Measurements from ENCODE around the gene TANGO2. TPM values are rescaled to one million over a fixed set of nuclear protein-coding genes. Genes with fewer than 3 reads are reported as not detected.

TANGO2 gene
- total and polyA plus RNA-seq, 9 of the 15 experiments (the other 6 are each of a cell fraction or from before 2014, with no cell fraction given), result 15.5 to 94.9 (median 70.1) TPM

GRCh38 chr22:20026996-20027601 is 6.2 kb downstream of the TANGO2 start:
- Histone ChIP-seq H3K9me3 (replicated peaks; ENCODE audit: control insufficient read depth, insufficient read depth, low read depth, low read length) (no peaks in the 10 kb centered on the region), H3K9ac (ENCODE audit: insufficient read depth in 1 of 2, low read depth in 2 of 2, low read length in 2 of 2) (peak overlapping the region in 1 of 2 experiments; percentile 29; a peak in 2 of 4 replicates), H3K79me2 (ENCODE audit: control insufficient read depth, insufficient read depth, low read length) (peaks cover 82% of the 10 kb centered on the region), H4K20me1 (replicated peaks; ENCODE audit: control insufficient read depth, insufficient read depth, low read length) (peaks cover 51% of the 10 kb centered on the region), H3K27ac (ENCODE audit: extremely low read depth, low read depth, low read length) (no peak overlapping the region; the same call in 2 of the 3 replicates), H3K36me3 (ENCODE audit: control insufficient read depth, insufficient read depth, low read length) (peaks cover 66% of the 10 kb centered on the region), H3K4me2 (ENCODE audit: insufficient read depth, low read length) (no peak overlapping the region), H3K27me3 (ENCODE audit: control insufficient read depth in 2 of 2, insufficient read depth in 2 of 2, low read length in 2 of 2) (no peaks in the 10 kb centered on the region), H2AFZ (ENCODE audit: low read depth, low read length) (no peak overlapping the region), H3K4me1 (replicated peaks in 1 of 2; ENCODE audit: control insufficient read depth in 2 of 2, insufficient read depth in 2 of 2, low read length in 2 of 2) (peaks cover 47 to 75% of the 10 kb centered on the region in 2 experiments), H3K4me3 (no peak overlapping the region), H3K9me1 (ENCODE audit: control insufficient read depth, insufficient read depth, low read length) (peaks cover 26% of the 10 kb centered on the region)
- ChIA-PET POLR2A (interaction anchor here (0.6 to 4.4 kb wide), 14 partner anchors 8 to 102 kb away, joined by 3 to 30 read pairs (median 4); no protein-coding TSS in a partner anchor), CTCF (ENCODE audit: low intra/inter-chr PET ratio) (interaction anchor here (1.4 to 4.2 kb wide), 2 partner anchors 52 to 56 kb away, joined by 7 to 30 read pairs; no protein-coding TSS in a partner anchor)
- WGBS (ENCODE audit: insufficient coverage, low coverage, missing lambda C conversion rate), result 67% methylated on average over 12 of the region's 12 CpGs
- DNase-seq (ENCODE audit: extremely low read depth in 1 of 4, low spot score in 3 of 4), result peak in 1 of 4 experiments; percentile 67
- no peak for FAIRE-seq
- ATAC-seq, result no peak
- no TSS peak for BruUV-seq (replicated peaks)
- in situ Hi-C loops (cut with MboI) (no loop called here), intact Hi-C loops (cut with micrococcal nuclease) (loop anchor here (10.0 kb wide), 2 partner anchors 172 to 612 kb away; partner anchors contain the start of genes GNB1L and RTL10)
- TF ChIP-seq ZKSCAN1 (IDR thresholded peaks at IDR 0.05; ENCODE audit: low read depth, low read length) (peak; percentile 61; the same call in 1 of the 2 replicates), ZNF551 (CRISPR knock-in tag; IDR thresholded peaks at IDR 0.05) (no peak), ZFPM2 (CRISPR knock-in tag; IDR thresholded peaks at IDR 0.05) (no peak), E2F1 (CRISPR knock-in tag; IDR thresholded peaks at IDR 0.05) (peak; percentile 94), STAT5B (CRISPR knock-in tag; IDR thresholded peaks at IDR 0.05) (no peak), RCOR1 (IDR thresholded peaks at IDR 0.05; ENCODE audit: borderline replicate concordance in 1 of 2, low read depth in 2 of 2, low read length in 2 of 2) (0 out of 4 replicates have a peak, but pooled peaks of 1 of the 2 experiments have one; percentile 5), MYC (IDR thresholded peaks at IDR 0.05; ENCODE audit: low read depth, low read length) (peak; percentile 58; the same call in 1 of the 2 replicates), MYC (CRISPR knock-in tag; IDR thresholded peaks at IDR 0.05; ENCODE audit: borderline replicate concordance, low read depth) (no peak), MLX (CRISPR knock-in tag; conservative IDR thresholded peaks at IDR 0.05) (peak in 1 of 2 experiments; percentile 98; a peak in 2 of 4 replicates), E2F6 (IDR thresholded peaks at IDR 0.05; ENCODE audit: borderline replicate concordance in 1 of 2, extremely low read depth in 1 of 2, insufficient read depth in 1 of 2, insufficient read length in 1 of 2, low read depth in 1 of 2, low read length in 1 of 2, poor library complexity in 1 of 2, severe bottlenecking in 1 of 2) (peak; percentile 98 to 100), THAP12 (CRISPR knock-in tag; IDR thresholded peaks at IDR 0.05) (peak; percentile 82)
- TF ChIP-seq, protein P1, sequence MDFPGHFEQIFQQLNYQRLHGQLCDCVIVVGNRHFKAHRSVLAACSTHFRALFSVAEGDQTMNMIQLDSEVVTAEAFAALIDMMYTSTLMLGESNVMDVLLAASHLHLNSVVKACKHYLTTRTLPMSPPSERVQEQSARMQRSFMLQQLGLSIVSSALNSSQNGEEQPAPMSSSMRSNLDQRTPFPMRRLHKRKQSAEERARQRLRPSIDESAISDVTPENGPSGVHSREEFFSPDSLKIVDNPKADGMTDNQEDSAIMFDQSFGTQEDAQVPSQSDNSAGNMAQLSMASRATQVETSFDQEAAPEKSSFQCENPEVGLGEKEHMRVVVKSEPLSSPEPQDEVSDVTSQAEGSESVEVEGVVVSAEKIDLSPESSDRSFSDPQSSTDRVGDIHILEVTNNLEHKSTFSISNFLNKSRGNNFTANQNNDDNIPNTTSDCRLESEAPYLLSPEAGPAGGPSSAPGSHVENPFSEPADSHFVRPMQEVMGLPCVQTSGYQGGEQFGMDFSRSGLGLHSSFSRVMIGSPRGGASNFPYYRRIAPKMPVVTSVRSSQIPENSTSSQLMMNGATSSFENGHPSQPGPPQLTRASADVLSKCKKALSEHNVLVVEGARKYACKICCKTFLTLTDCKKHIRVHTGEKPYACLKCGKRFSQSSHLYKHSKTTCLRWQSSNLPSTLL (IDR thresholded peaks at IDR 0.05), result no peak

Data from K562 (cell line).